ENCODE results near the gene FYN.

Gene FYN

DNA sequence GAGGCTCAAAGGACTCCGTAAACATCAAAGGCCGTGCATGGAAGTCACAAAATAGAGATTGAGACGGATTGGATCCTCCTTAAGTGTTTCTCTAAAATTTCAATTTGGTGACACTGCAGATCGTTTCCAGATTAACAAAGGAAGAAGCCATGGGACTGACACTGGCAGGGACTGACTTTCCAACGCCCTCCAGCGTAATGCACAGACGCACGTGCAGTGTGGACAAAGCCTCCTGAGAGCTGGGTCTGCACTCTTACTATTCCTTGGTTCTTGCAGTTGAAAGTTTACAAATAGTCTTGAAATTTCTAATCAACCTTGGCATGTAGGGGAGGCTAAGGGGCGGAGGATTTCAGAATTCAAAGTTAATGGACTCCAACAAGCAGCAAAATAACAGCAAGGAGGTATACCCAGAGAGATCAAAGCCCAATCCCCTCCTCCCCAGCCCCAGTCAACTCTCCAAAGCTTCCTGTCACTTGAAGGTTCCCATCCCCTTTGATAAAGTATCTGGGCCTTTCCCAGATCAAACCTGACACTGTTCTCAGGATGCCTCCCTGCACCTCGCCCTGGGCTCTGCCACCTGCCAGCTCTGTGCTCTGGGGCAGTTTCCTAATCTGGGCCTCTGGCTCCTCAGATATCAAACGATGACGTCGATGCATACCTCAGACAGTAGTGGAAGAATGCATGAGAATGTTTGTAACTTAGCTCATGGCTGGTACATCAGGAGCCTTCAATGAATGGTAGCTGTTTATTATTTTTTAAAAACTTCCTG, 161.1 kb downstream of the FYN start:
- no peak for DNase-seq (ENCODE audit: extremely low read depth, low read depth)
- no peak overlapping the region for H3K4me3 ChIP-seq (replicated peaks; ENCODE audit: low read depth, low read length)
- TF ChIP-seq CTCF (IDR thresholded peaks at IDR 0.05; ENCODE audit: low read depth, low read length, missing control alignments): no peak

GRCh38 chr6:111711476-111711875, 161.8 kb downstream of the FYN start:
- no peak for DNase-seq (ENCODE audit: extremely low read depth, low read depth)
- TF ChIP-seq CTCF (IDR thresholded peaks at IDR 0.05; ENCODE audit: low read depth, low read length, missing control alignments): no peak
- H3K4me3 ChIP-seq (replicated peaks; ENCODE audit: low read depth, low read length): no peak overlapping the region

- H3K4me3 ChIP-seq (replicated peaks; ENCODE audit: low read depth, low read length): no peak overlapping the region
- no peak for TF ChIP-seq CTCF (IDR thresholded peaks at IDR 0.05; ENCODE audit: low read depth, low read length, missing control alignments)
- no peak for DNase-seq (ENCODE audit: extremely low read depth, low read depth)
Observed at GRCh38 chr6:111710911-111711310, 162.3 kb downstream of the FYN start.

- TF ChIP-seq CTCF (IDR thresholded peaks at IDR 0.05; ENCODE audit: low read depth, low read length, missing control alignments): no peak
- no peak for DNase-seq (ENCODE audit: extremely low read depth, low read depth)
- no peak overlapping the region for H3K4me3 ChIP-seq (replicated peaks; ENCODE audit: low read depth, low read length)
Observed at GRCh38 chr6:111710439-111710838, 162.8 kb downstream of the FYN start.

- no peak overlapping the region for H3K4me3 ChIP-seq (replicated peaks; ENCODE audit: low read depth, low read length)
- peak; percentile 49 for DNase-seq (ENCODE audit: extremely low read depth, low read depth)
- peak; percentile 44 for TF ChIP-seq CTCF (IDR thresholded peaks at IDR 0.05; ENCODE audit: low read depth, low read length, missing control alignments)
Observed at GRCh38 chr6:111709615-111710398, 163.4 kb downstream of the FYN start.

- no peak overlapping the region for H3K4me3 ChIP-seq (replicated peaks; ENCODE audit: low read depth, low read length)
- no peak for TF ChIP-seq CTCF (IDR thresholded peaks at IDR 0.05; ENCODE audit: low read depth, low read length, missing control alignments)
- no peak for DNase-seq (ENCODE audit: extremely low read depth, low read depth)
Observed at GRCh38 chr6:111709201-111709600, 164.1 kb downstream of the FYN start.
